ENCODE results near the gene DNAJB13. TPM values are rescaled to one million over a fixed set of nuclear protein-coding genes. Genes with fewer than 3 reads are reported as not detected.

Gene DNAJB13
- total and polyA plus RNA-seq, 8 donors = 0.22 to 2.1 (median 0.47) TPM

GRCh38 chr11:74018331-74019005 is 67.6 kb downstream of the DNAJB13 start:
- peak; percentile 93 to 96 (median 96) for ATAC-seq
- H3K4me1 ChIP-seq = peaks cover 11 to 21% (median 20%) of the 10 kb centered on the region in 3 donors
- H3K27ac ChIP-seq = peak overlapping the region; percentile 73 to 92 (median 83)
- 38 to 42% methylated on average over 9 of the region's 9 CpGs for WGBS, 2 donors
- H3K9me3 ChIP-seq = no peaks in the 10 kb centered on the region
- H3K4me3 ChIP-seq = no peak overlapping the region
- TF ChIP-seq, protein P1, sequence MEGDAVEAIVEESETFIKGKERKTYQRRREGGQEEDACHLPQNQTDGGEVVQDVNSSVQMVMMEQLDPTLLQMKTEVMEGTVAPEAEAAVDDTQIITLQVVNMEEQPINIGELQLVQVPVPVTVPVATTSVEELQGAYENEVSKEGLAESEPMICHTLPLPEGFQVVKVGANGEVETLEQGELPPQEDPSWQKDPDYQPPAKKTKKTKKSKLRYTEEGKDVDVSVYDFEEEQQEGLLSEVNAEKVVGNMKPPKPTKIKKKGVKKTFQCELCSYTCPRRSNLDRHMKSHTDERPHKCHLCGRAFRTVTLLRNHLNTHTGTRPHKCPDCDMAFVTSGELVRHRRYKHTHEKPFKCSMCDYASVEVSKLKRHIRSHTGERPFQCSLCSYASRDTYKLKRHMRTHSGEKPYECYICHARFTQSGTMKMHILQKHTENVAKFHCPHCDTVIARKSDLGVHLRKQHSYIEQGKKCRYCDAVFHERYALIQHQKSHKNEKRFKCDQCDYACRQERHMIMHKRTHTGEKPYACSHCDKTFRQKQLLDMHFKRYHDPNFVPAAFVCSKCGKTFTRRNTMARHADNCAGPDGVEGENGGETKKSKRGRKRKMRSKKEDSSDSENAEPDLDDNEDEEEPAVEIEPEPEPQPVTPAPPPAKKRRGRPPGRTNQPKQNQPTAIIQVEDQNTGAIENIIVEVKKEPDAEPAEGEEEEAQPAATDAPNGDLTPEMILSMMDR (IDR thresholded peaks at IDR 0.05) = no peak
- no peaks in the 10 kb centered on the region for H3K27me3 ChIP-seq
- DNase-seq = peak; percentile 79 to 94 (median 92)
- no peaks in the 10 kb centered on the region for H3K36me3 ChIP-seq
- intact Hi-C loops (cut with DNase I) = no loop called here
- no peak for FAIRE-seq

- 25 to 32% methylated on average over 4 of the region's 4 CpGs for WGBS, 2 donors
- peak; percentile 22 to 58 (median 41) for ATAC-seq
- no peaks in the 10 kb centered on the region for H3K36me3 ChIP-seq
- H3K27me3 ChIP-seq = no peaks in the 10 kb centered on the region
- H3K27ac ChIP-seq = peak overlapping the region; percentile 73 to 92 (median 83)
- no peak overlapping the region for H3K4me3 ChIP-seq
- no peaks in the 10 kb centered on the region for H3K9me3 ChIP-seq
- intact Hi-C loops (cut with DNase I) = no loop called here
- FAIRE-seq = no peak
- peak in 2 of 6 donors; percentile 48 to 54 for DNase-seq
- TF ChIP-seq, protein P1 (IDR thresholded peaks at IDR 0.05) = no peak
- peaks cover 11 to 21% (median 20%) of the 10 kb centered on the region in 3 donors for H3K4me1 ChIP-seq
These were observed 68.4 kb downstream of the DNAJB13 start for GRCh38 chr11:74019104-74019738.

DNA sequence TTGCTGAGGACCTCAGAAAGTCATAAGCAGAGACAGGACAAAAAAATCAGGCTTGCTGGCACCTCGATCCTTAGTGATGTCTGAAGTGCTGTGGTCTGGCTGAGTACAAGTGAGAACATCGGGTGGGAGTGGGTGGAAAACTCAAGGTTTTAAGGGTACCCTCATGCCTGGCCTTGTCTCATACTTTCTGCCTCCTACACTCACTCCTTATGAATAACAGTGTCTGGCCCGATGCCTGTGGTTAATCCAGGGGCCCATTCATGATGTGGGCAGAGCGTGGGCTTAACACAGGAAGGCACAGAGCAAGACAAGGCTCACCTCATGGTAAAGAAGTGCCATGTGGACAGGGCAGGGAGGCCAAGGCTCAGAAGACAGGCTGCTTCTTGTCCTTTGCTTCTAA is 69.0 kb downstream of the DNAJB13 start:
- H3K9me3 ChIP-seq = no peaks in the 10 kb centered on the region
- FAIRE-seq = no peak
- H3K4me1 ChIP-seq = peaks cover 11 to 21% (median 20%) of the 10 kb centered on the region in 3 donors
- WGBS, 2 donors = 93 to 94% methylated on average over 4 of the region's 4 CpGs
- H3K27ac ChIP-seq = peak overlapping the region in 3 of 4 donors; percentile 76 to 92 (median 90)
- ATAC-seq = no peak
- H3K27me3 ChIP-seq = no peaks in the 10 kb centered on the region
- TF ChIP-seq, protein P1 (IDR thresholded peaks at IDR 0.05) = no peak
- intact Hi-C loops (cut with DNase I) = no loop called here
- no peaks in the 10 kb centered on the region for H3K36me3 ChIP-seq
- H3K4me3 ChIP-seq = no peak overlapping the region
- DNase-seq = no peak

Other genes starting within 250 kb of the DNAJB13 start
- gene RAB6A, start 190.0 kb upstream of the DNAJB13 start, total RNA-seq = 10 to 100 TPM; 44.4 to 80.5 (median 57.9) TPM
- gene RAB6A, start 190.0 kb upstream of the DNAJB13 start, polyA plus RNA-seq = 10 to 100 TPM; 19.2 to 29.7 TPM
- gene MRPL48, start 163.2 kb upstream of the DNAJB13 start, total RNA-seq = 10 to 100 TPM; 11.8 to 19.4 (median 17.1) TPM
- 10 to 100 TPM; 19.4 to 22.5 TPM for gene MRPL48, start 163.2 kb upstream of the DNAJB13 start, polyA plus RNA-seq
- 10 to 100 TPM; 19.0 to 37.7 (median 28.6) TPM for gene COA4, start 74.2 kb upstream of the DNAJB13 start, total RNA-seq
- 10 to 100 TPM; 43.5 to 47.8 TPM for gene COA4, start 74.2 kb upstream of the DNAJB13 start, polyA plus RNA-seq
- gene PAAF1, start 74.0 kb upstream of the DNAJB13 start, total RNA-seq = 10 to 100 TPM in 5 of 6 donors, 1 to 10 TPM in 1; 9.8 to 15.9 (median 11.4) TPM
- 10 to 100 TPM in 1 of 2 donors, 1 to 10 TPM in 1; 8.0 to 15.0 TPM for gene PAAF1, start 74.0 kb upstream of the DNAJB13 start, polyA plus RNA-seq
- 10 to 100 TPM in 4 of 6 donors, 1 to 10 TPM in 2; 4.6 to 19.4 (median 12.7) TPM for gene UCP2, start 31.8 kb downstream of the DNAJB13 start, total RNA-seq
- gene UCP2, start 31.8 kb downstream of the DNAJB13 start, polyA plus RNA-seq = 10 to 100 TPM in 1 of 2 donors, 1 to 10 TPM in 1; 10.0 to 16.1 TPM
- gene UCP3, start 58.1 kb downstream of the DNAJB13 start, total RNA-seq = 1 to 10 TPM in 1 of 6 donors, under 1 TPM in 5; 0.32 to 1.5 (median 0.67) TPM
- gene UCP3, start 58.1 kb downstream of the DNAJB13 start, polyA plus RNA-seq = 1 to 10 TPM; 2.0 TPM
- 10 to 100 TPM in 1 of 6 donors, 1 to 10 TPM in 5; 7.0 to 14.8 (median 8.6) TPM for gene C2CD3, start 220.0 kb downstream of the DNAJB13 start, total RNA-seq
- 10 to 100 TPM in 1 of 2 donors, 1 to 10 TPM in 1; 8.2 to 11.6 TPM for gene C2CD3, start 220.0 kb downstream of the DNAJB13 start, polyA plus RNA-seq
- 10 to 100 TPM in 5 of 6 donors, 1 to 10 TPM in 1; 9.6 to 18.7 (median 13.6) TPM for gene PPME1, start 220.3 kb downstream of the DNAJB13 start, total RNA-seq
- 10 to 100 TPM; 11.7 to 20.6 TPM for gene PPME1, start 220.3 kb downstream of the DNAJB13 start, polyA plus RNA-seq

Measured in pancreas (tissue), 10 donors.